Effector CD4-positive, alpha-beta T cell (primary cell): ENCODE results near the gene BCAS3.

Experiments
- DNase-seq: peaks from one replicate; pipeline ENCODE4 v3.0.0-alpha.2; 2020

BCAS3 gene

GRCh38 chr17:61279476-61280145, 602.0 kb downstream of the BCAS3 start:
- no peak for DNase-seq

- DNase-seq, result no peak
Observed at GRCh38 chr17:61280338-61280737, 602.7 kb downstream of the BCAS3 start.

DNA sequence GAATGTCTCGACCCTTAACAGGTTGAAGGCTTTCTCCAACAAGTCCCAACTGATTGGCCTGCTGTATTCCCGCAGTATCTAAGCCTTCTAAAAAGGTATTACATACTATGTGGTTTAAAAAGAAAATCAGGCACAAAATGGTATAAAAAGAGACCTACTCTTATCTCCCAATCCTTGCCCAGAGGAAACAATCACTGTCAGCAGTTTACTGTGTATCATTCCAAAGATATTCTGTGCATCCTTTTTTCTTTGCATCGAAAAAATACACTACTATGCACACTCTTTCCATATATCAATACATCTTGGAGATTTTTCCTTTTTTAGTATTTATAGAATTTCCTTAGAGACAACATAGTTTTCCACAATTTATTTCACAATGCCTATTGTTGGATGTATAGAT, 603.2 kb downstream of the BCAS3 start:
- no peak for DNase-seq

- no peak for DNase-seq
Observed at GRCh38 chr17:61282377-61282776, 604.7 kb downstream of the BCAS3 start.

- DNase-seq, result no peak
Observed at GRCh38 chr17:61283043-61283442, 605.4 kb downstream of the BCAS3 start.

DNA sequence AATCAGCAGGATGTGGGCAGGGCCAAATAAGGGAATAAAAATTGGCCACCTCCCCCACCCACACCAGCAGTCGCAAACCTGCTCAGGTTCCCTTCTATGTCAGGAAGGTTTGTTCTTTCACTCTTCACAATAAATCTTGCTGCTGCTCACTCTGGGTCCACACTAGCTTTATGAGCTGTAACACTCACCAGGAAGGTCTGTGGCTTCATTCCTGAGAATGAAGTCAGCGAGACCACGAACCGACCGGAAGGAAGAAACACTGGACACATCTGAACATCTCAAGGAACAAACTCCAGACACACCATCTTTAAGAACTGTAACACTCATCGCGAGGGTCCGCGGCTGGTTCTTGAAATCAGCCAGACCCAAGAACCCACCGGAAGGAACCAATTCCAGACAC, 606.5 kb downstream of the BCAS3 start:
- DNase-seq, result no peak

GRCh38 chr17:61284746-61285145, 607.1 kb downstream of the BCAS3 start:
- DNase-seq, result no peak

DNA sequence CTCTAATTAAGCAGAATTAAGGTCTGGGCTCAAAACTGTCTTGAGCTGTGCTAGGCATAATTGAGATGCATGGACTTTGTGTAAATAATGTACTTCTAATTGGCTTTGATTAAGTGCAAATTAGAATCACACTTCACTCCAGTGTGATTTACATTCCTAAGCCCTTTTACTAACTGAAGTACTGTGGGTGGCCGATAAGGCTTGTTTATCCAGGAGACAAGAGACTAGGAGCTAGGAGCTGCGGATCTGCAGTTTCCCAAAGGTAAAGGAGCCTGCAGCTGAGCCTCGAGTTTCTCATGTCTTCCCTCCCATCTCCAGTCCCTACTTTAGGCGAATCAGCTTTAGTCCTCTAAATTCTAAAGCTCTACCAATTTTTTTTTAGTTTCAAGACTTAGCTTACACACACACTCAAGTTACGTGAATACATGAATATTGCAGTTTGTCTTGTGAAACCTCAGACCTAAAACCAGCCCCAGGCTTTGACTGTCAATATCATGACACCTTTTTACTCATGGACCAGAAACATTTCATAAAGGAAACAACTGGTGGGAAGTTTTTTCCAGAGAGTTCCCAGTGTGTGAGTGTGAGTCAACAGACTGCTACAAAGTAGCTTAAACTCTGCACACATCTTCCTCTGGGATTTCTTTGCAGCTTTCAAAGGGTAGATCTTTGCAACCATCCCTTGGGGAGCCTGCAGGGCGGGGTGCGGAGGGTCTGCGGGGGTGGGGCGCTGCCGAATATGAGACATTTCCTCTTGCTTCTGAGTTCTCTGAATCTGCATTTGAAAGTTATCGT, 608.1 kb downstream of the BCAS3 start:
- DNase-seq, result no peak

GRCh38 chr17:61286449-61286848, 608.8 kb downstream of the BCAS3 start:
- DNase-seq, result no peak

- no peak for DNase-seq
Observed at GRCh38 chr17:61289408-61290385, 612.0 kb downstream of the BCAS3 start.

- DNase-seq, result no peak
Observed at GRCh38 chr17:61291451-61292285, 614.0 kb downstream of the BCAS3 start.

DNA sequence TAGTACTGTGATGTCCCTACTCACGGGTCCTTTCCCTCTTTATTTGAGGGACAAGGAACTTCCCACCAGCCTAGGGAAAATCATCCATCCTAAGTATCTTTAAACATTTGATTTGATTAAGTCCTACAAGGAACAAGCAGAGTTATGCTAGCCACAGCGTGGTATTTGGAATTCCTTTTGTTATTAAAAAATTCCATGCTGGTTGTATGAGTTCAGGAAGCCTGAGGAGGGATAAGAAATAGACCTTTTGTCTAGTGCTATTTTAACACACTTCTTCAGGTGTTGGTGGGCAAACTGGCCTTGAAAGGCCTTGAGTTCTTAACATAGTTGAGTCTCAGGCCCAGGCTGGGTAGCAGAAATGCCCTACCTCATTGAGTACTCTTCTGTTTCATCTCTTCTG, 616.6 kb downstream of the BCAS3 start:
- DNase-seq, result no peak

DNA sequence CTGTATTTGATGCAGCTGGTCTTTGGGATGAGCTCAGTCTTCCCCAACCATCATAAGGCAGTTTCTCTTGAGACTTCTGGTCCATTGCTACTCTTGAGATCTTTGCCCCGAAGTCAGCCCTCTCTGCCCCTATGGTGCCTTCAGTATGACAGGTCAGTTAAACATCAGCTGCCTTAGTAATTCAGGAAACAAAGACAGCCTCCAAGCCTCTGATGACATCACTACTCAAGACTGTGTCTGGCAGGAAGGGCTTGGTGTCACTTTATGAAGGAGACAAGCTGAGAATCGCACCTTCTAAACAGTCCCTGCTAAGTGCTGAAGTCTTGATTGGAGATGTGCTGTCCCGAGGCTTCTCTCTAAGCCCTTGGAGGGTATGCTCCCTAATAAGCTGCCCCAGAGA, 617.1 kb downstream of the BCAS3 start:
- DNase-seq, result no peak

DNA sequence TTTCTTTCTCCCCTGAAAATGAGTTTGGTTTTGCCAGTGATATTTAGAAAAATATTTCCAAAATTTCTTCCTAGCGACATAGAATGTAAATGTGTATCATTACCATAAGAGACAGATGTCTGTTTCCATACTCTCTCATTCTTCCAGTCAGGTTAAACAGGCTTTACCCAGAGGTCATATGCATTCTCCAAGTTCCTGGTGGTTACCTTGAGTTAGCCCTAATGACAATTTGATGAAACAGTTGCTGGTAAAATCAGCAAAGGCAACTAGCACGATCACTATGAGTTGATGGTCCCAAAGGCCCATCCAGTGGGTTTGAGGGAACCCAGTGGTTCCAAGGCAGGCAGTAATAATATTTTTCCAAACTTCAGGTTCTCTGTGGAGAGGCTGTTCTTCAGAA, 618.4 kb downstream of the BCAS3 start:
- DNase-seq, result no peak

- no peak for DNase-seq
Observed at GRCh38 chr17:61299517-61300513, 622.2 kb downstream of the BCAS3 start.

- DNase-seq, result no peak
Observed at GRCh38 chr17:61302953-61303816, 625.5 kb downstream of the BCAS3 start.

DNA sequence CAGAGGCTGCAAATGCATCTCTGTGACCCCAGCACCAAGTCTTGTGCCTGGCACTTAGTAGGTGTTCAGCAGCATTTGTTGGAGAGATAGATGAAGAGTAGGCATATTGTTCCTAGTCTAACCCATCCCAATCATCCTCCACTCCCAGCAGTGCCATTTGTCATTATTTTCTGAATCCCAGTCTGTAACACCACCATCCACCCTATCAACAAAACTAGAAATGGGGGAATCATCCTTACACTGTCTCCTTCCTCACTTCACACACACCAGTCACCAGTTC, 626.1 kb downstream of the BCAS3 start:
- no peak for DNase-seq

DNA sequence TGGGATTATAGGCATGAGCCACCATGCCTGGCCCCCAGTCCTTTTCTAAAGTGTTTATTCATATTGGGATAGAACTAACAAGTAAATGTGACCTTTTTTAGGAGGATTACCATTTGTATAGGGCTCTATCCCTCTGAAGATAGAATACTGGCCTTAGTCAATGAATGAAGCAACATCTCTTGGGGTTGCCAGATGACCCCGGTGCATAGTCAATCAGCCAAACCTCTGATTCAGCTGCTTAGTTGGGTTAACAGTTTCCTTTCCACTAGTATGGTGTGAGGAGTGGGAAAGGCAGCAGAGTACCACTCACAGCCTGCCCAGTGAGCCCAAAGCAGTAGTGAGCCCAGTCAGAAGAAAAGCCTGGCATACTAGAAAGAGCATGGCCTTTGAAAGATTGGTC, 627.4 kb downstream of the BCAS3 start:
- no peak for DNase-seq

DNA sequence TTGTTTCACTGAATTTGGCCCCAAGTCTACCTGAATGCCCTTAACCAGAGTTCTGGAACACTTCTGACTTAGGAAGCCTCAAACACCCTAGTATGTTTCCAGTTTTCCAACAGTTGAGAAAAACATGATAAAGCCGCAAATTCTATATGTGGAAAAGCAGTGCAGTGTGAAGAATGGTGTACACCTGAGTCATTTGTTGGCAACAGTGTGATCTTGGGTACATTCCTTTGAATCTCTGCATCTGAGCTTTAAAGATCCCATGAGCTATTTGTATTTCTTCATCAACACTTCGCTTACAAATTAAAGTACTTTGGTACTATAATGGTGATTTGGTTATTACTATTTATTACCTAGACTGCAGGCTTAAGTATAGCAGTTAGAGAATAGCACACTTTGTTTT, 628.4 kb downstream of the BCAS3 start:
- DNase-seq, result no peak
